AG04449 (cell line): ENCODE results near the gene CRIM1.
A peak's percentile ranks its signal among the peaks of the same experiment; 100 is the strongest.

Experiments used
- CTCF ChIA-PET: fragments of 350-600 bp; formaldehyde crosslinking; extraction: SDS; loops from one replicate; lab custom pipeline; 2021; ENCODE audit warnings: antibody characterized with exemption; lab: Yijun Ruan, JAX
- POLR2A ChIA-PET: fragments of 400-600, 350-600 bp; formaldehyde crosslinking; extraction: SDS; loops from one replicate; lab custom pipeline; 2020; ENCODE audit warnings: antibody characterized with exemption, inconsistent platforms; lab: Yijun Ruan, JAX
- DNase-seq: peaks from one replicate; pipeline ENCODE4 v3.0.0-alpha.2; 2010; ENCODE audit warnings: low read depth, low spot score
- H3K4me3 ChIP-seq: 2 replicates; pipeline ENCODE4 v1.5.1; 2011; ENCODE audit warnings: low read depth, mild to moderate bottlenecking, control low read depth, low read length
- CTCF ChIP-seq: IDR thresholded peaks from one replicate; pipeline ENCODE4 v1.5.1; 2011; ENCODE audit warnings: mild to moderate bottlenecking, moderate library complexity, low read length, control low read depth, inconsistent platforms; ENCODE audit not compliant: insufficient read depth; ENCODE audit errors: missing control alignments

CRIM1 gene

GRCh38 chr2:36367486-36367885 is 11.9 kb downstream of the CRIM1 start:
- POLR2A ChIA-PET: interaction anchor here (1.3 kb wide), 1 partner anchor 9 kb away, joined by 4 read pairs; no protein-coding TSS in a partner anchor
- no peak for DNase-seq
- no peak for TF ChIP-seq CTCF
- no peak overlapping the region for H3K4me3 ChIP-seq
- CTCF ChIA-PET: no interaction called here

- peak overlapping the region; percentile 10; the same call in 1 of the 2 replicates for H3K4me3 ChIP-seq
- ChIA-PET CTCF (interaction anchor here (2.0 kb wide), 1 partner anchor 139 kb away, joined by 5 read pairs; no protein-coding TSS in a partner anchor), POLR2A (interaction anchor here (0.6 to 1.3 kb wide), 2 partner anchors 10 to 133 kb away, joined by 3 to 4 read pairs; no protein-coding TSS in a partner anchor)
- DNase-seq: no peak
- no peak for TF ChIP-seq CTCF
Measured at GRCh38 chr2:36367895-36368353, 12.3 kb downstream of the CRIM1 start.

GRCh38 chr2:36368438-36368837 is 12.9 kb downstream of the CRIM1 start:
- ChIA-PET CTCF (interaction anchor here (1.1 to 2.0 kb wide), 2 partner anchors 16 to 139 kb away, joined by 3 to 5 read pairs; no protein-coding TSS in a partner anchor), POLR2A (interaction anchor here (0.6 kb wide), 1 partner anchor 132 kb away, joined by 3 read pairs; no protein-coding TSS in a partner anchor)
- H3K4me3 ChIP-seq: no peak overlapping the region
- no peak for TF ChIP-seq CTCF
- no peak for DNase-seq

- TF ChIP-seq CTCF: no peak
- POLR2A ChIA-PET: interaction anchor here (1.5 kb wide), 1 partner anchor 14 kb away, joined by 4 read pairs; the partner anchor contains the start of gene CRIM1
- CTCF ChIA-PET: interaction anchor here (1.1 to 2.0 kb wide), 2 partner anchors 17 to 138 kb away, joined by 3 to 5 read pairs; no protein-coding TSS in a partner anchor
- H3K4me3 ChIP-seq: no peak overlapping the region
- DNase-seq: no peak
Measured at GRCh38 chr2:36369163-36369562, 13.6 kb downstream of the CRIM1 start.

- CTCF ChIA-PET: interaction anchor here (2.0 kb wide), 1 partner anchor 137 kb away, joined by 5 read pairs; no protein-coding TSS in a partner anchor
- TF ChIP-seq CTCF: no peak
- no peak overlapping the region; the same call in 1 of the 2 replicates for H3K4me3 ChIP-seq
- POLR2A ChIA-PET: interaction anchor here (1.0 to 1.5 kb wide), 2 partner anchors 11 to 14 kb away, joined by 3 to 4 read pairs; partner anchors contain the start of gene CRIM1
- no peak for DNase-seq
Measured at GRCh38 chr2:36369716-36370115, 14.1 kb downstream of the CRIM1 start.

- DNase-seq: no peak
- CTCF ChIA-PET: interaction anchor here (0.8 kb wide), 1 partner anchor 13 kb away, joined by 3 read pairs; no protein-coding TSS in a partner anchor
- POLR2A ChIA-PET: interaction anchor here (1.0 to 1.5 kb wide), 2 partner anchors 12 to 15 kb away, joined by 3 to 4 read pairs; partner anchors contain the start of gene CRIM1
- no peak for TF ChIP-seq CTCF
- no peak overlapping the region for H3K4me3 ChIP-seq
Measured at GRCh38 chr2:36370281-36370680, 14.7 kb downstream of the CRIM1 start.
